HG02884 (cell line): Measurements from ENCODE around the gene NBAS.
"Not testable (repeated sequence)": the region's sequence is repeated elsewhere in the genome, so short reads cannot be mapped to it uniquely, and the experiment has no call there.

ENCODE experiments used
- ATAC-seq: cut with Tn5 transposase; IDR thresholded peaks from one replicate; pipeline ENCODE4 v1.9.1; 2021; ENCODE audit warnings: mild to moderate bottlenecking, moderate library complexity; ENCODE audit not compliant: unreplicated experiment

Gene NBAS

DNA sequence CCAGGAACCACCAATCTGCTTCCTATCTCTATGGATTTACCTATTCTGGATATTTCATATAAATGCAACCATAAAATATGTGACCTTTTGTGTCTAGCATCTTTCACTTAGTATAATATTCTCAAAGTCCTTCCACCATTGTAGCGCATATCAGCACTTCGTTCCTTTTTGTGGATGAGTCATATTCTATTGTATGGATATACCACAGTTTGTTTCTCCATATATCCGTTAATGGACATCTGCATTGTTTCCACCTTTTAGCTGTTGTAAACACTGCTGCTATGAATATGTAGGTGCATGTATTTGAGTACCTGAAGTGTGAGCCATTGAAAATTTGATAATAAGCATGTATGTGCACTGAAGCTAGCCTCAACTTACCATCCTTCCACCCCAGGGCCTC, 80.1 kb downstream of the NBAS start:
- ATAC-seq = no peak

DNA sequence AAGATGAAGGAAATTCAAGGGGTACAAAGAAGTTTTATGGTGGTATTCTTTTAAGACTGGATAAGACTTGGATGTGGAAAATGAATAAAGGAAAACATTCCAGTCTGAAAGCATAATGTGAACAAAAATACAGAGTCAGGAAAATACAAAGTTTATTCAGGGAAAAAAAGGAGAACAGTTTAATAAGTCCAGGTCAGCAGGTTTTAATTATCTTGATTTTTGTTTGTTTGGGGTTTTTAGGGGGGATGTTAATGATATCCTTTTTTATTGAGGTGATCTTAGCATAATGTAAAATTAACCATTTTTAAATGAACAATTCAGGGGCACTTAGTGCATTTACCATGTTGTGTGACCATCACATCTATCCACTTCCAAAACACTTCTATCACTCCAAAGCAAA, 80.6 kb downstream of the NBAS start:
- ATAC-seq = no peak

DNA sequence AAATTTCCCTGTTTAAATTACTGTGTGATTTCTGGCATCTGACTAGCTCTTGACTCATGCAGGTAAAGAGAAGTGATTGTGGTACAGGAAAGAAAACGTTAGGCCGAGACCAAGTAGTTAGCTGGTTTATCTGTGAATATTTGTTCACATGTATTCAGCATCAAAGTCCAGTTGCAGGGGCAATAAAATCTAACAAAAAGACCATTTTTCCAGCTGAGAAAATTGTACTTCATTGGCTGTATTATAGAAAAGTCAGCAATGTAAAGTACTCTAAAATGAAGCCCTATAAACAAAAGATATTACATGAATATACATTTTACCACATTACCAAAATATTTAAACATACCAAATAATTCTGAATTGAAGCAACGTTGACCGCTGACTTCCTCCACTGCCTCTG, 88.3 kb downstream of the NBAS start:
- no peak for ATAC-seq

DNA sequence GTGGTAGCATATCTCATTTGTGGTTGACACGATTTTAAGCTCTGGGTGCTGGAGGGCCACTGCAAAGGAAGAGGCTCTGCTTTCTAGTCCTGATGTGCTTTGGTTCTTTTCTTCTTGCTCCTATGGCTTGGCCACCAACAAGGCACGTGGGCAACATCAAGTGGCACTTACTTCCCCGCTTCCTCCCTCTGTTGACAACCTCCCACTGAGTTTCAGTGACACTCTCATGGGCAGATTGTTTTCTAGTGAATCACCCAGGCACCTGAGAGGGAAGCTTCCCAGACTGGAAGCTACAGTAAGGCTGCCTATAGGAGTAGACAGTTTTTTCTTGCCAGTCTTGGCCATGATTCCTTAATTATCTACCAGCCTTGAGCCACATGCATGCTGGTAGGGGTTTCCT, 89.0 kb downstream of the NBAS start:
- ATAC-seq = no peak

DNA sequence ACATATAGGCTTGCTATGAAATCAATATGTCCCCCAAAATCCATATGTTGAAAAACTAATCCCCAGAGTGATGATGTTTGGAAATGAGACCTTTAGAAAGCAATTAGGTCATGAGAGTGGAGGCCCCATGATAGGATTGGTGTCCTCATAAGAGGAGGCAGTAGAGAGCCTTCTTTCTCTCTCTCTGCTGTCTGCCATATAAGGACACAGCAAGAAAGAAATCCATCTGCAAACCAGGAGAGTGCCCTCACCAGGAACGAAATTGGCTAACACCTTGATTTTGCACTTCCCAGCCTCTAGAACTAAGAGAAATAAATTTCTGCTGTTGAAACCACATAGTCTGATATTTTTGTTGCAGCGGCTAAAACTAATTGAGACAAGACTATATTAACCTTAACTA, 89.5 kb downstream of the NBAS start:
- ATAC-seq = no peak

DNA sequence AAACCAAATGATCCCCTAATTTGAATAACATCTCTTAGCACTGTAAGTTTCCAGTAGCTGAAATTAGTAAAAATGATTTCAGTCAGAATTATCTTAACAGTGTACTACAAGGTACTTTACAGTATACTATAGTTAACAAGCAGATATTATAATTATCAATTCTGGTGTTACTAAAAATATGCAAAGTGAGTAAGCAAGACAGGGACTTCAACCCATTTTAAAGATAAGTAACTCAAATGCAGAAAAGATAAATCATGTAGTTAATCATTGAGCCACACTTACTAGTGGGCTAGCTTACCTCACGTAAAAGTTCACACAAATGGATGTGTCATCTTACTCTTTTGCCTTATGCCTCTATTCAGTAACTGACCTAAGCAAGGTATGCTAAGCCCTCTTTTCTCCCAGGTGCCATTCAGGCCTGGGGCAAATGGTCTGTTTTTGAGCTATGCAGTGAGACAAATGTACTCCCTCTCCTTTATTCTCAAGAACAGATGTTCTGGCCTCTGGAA, 101.0 kb downstream of the NBAS start:
- ATAC-seq = no peak

DNA sequence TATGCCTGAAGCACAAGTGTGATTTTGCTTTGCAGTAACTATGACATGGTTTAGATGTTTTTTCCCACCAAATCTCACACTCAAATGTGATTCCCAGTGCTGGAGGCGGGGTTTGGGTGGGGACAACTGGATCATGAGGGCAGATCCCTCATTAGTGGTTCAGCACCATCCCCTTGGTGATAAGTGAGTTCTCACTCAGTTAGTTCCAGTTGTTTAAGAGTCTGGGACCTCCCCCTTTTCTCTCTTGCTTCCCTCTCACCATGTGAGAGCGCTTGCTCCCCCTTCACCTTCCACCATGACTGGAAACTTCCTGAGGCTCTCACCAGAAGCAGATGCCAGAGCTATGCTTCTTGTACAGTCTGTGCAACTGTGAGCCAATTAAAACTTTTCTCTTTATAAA, 102.9 kb downstream of the NBAS start:
- ATAC-seq = no peak

DNA sequence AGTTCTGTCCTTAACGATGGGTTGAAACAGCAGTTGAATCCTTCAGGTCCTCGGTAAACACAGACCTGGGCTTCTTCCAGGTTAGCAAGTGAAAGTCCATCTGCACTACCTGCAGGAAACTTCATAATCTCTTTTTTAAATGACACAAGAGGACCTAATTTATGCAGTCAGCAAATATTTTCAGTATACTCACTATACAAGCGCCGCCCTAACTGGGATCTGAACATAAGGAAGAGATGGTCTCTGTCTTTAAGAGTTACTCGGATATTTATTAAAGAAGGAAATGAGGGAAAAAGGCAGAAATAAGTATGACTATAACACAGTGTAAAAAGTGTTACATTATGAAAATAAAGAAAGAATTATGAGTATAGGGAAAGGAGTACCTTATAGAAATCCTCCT, 103.3 kb downstream of the NBAS start:
- ATAC-seq = no peak

DNA sequence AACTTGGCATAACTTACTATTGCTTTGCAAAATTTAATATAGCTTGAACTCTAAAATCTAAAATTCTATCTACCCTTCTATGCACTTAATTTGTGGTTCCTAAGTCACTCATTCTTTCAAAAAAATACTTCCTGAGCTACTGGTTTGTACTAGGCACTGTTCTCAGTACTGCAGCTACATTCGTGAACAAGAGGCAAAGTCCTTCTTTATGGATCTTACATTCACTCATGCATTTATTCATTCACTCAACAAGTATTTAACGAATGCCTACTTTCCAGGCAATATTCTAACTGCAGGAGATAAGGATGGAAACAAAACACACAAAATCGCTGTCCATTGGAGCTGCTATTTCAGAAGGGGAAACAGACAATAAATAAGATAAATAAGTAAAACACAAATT, 104.8 kb downstream of the NBAS start:
- no peak for ATAC-seq

DNA sequence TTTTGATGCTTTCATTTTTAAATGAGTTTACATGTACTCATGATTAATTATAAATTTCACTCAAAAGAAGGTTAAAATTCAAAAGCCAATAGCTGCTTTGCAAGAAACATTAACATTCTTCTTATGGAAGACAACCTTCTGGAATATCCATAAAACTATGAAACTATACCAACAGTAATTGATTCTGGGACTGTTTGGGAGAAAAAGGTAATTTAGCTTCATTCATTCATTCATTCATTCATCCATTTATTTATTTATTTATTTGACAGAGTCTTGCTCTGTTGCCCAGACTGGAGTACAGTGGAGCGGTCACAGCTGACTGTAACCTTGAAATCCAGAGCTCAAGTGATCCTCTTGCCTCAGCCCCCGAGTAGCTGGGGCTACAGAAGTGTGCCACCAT, 110.3 kb downstream of the NBAS start:
- no peak for ATAC-seq

DNA sequence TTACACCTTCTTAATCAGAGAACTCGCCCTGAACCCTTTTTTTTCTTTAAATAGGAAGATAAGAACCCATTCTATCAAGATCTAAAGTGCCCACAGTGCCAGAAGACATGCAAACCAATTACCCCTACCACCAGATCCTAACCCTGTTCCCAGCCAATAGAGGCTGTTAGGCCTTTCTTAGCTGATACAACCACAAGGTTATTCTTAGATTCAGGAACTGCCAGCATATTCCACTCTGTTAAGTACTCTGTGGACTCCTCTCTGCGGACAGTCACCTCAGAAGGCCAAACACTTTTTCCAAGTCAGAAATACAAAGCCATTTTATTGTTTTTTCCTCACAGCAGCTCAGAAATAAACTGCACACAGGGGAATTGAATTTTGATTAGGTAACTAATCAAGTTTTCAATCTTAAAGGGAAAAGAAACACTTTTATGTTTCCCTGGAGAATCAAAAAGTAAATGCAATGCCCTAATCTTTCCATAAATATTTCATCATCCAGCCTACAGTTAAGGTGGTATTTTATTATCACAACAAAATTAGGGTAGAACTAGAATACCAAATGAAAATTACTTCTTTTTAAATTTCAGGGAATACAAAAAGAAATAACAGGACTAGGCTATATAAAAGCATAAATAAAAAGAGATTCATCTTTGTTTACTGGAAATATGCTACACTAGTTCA, 111.4 kb downstream of the NBAS start:
- ATAC-seq = no peak

DNA sequence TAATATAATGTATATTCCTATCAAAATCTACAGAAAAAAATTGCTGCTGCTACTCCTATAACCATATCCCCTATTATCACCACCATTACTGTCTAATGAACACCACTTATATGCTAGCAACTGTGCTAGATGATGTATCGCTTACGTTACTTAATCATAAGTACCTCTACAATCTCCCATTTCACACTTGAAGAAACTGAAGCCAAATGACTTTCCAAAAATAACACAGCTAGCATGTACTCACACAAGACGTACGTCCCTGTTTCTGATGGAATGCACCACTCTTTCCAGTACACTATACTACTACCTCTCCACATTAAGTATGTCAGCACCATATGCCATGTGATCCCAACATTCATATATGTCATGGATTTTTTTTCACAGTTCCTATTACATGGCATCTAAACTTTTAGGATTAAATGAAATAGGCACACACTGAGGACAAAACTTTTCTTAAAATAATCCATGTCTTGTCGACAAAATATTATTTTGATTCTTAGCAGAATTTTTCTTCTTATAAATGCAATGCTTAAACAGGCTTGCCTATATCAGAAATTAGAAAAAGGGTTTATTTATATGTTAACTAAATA, 112.8 kb downstream of the NBAS start:
- no peak for ATAC-seq

DNA sequence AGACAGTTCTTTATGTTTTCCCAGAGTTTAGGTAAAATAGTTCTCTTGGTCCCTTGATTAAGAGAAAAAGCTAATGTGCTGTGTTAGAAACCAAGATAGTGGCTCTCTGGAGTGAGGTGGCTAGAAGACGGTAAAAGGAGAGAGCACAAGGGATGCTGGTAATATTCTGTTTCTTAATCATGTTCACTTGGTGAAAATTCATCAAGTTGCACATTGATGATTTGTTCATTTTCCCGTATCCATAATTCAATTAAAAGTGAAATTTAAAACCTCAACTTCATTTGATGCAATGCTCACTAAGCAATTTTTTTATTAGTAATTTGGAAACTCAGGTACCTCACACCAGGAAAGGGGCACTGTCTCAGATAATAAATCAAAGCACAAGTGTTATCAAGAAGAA, 113.8 kb downstream of the NBAS start:
- ATAC-seq = no peak

DNA sequence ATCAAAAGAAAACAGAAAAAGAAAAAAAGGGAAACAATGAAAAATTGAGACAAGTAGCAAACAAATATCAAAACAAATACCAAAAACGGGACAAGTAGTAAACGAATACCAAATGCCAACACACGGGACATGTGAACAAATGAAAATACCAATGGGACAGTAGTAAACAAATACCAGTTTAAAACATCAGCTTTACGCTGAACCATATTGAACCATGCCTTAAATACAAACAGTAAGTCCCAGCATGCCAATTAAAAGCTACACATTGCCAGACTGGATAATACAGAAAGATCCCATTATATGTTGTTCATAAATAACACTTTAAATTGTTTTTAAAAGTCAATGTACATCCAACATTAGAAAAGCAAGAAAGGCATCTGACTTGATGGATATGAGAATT, 114.2 kb downstream of the NBAS start:
- no peak for ATAC-seq

DNA sequence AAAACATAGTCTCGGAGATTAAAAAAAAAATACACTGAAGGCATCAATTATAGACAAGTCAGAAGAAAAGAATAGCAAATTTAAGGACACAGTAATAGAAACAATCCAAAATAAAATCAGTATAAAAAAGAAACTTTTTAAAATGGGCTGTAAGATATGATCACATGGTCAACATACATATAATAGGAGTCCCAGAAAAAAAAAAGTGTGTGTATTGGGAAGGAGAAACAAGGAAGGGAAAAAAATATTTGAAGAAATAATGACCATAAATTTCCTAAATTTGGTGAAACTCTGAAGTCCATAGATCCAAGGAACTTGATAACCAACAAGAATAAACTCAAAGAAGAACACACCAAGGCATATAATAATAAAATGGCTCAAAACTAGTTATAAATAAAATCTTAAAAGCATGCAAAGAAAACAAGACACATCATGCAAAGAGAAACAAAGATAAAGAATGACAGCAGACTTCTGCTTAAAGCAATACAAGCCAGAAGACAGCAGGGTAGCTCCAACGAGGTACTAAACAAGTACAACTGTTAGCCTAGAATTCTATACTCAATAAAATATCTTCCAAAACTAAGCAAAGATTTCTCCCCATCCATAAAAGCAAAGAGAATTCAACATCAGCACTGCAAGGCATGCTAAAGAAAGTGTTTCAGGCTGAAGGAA, 115.1 kb downstream of the NBAS start:
- no peak for ATAC-seq

DNA sequence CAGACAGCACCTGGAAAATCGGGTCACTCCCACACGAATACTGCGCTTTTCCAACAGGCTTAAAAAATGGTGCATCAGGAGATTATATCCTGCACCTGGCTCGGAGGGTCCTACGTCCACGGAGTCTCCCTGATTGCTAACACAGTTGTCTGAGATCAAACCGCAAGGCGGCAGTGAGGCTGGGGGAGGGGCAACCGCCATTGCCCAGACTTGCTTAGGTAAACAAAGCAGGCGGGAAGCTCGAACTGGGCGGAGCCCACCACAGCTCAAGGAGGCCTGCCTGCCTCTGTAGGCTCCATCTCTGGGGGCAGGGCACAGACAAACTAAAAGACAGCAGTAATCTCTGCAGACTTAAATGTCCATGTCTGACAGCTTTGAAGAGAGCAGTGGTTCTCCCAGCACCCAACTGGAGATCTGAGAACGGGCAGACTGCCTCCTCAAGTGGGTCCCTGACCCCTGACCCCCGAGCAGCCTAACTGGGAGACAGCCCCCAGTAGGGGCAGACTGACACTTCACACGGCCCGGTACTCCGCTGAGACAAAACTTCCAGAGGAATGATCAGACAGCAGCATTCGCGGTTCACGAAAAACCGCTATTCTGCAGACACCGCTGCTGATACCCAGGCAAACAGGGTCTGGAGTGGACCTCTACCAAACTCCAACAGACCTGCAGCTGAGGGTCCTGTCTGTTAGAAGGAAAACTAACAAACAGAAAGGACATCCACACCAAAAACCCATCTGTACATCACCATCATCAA, 121.2 kb downstream of the NBAS start:
- ATAC-seq = not testable (repeated sequence)

DNA sequence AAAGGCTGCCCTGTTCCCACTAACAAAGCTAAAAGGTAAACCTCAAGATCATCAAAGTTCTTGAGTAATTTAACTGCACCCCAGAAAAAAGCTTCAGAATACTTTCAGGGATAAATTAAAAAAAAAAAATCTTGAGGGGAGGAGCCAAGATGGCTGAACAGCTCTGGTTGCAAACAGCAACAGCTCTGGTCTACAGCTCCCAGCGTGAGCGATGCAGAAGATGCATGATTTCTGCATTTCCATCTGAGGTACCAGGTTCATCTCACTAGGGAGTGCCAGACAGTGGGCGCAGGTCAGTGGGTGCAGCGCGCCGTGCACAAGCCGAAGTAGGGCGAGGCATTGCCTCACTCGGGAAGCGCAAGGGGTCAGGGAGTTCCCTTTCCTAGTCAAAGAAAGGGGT, 121.8 kb downstream of the NBAS start:
- not testable (repeated sequence) for ATAC-seq

DNA sequence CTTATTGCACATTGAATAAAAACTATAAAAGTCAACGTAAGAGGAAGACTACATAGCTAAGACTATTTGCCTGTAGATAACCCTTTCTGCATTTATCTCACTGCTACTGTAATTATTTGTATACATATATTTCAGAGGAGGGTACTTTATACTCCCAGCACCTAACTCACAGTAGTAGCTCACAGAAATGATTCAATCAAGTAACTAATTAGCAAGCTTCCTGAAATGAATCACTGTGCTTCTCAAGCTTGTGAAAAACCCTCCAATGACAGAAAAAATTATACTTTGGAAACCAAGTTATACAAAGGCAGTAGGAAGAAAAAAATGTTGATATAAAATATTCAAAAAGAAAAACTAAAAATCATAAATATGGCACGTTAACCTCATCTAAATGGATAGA, 124.9 kb downstream of the NBAS start:
- ATAC-seq = no peak

DNA sequence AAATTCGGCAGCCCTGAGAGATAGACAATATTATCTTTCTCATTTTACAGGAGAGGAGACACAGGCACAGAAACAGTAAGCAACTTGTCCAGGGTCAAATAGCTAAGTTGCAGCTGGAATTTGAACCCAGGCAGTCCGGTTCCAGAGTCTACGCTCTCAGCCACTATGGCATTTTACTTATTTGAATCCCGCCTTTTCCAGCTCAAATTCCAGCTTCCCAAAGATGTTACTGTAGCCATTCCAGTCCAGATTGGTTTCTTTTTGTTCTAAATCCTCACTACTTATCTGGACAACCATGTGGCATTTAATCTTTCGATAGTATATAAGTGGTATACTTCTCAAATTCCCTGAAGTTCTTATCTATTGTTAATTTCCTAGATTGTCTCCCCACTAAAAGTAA, 125.7 kb downstream of the NBAS start:
- no peak for ATAC-seq

DNA sequence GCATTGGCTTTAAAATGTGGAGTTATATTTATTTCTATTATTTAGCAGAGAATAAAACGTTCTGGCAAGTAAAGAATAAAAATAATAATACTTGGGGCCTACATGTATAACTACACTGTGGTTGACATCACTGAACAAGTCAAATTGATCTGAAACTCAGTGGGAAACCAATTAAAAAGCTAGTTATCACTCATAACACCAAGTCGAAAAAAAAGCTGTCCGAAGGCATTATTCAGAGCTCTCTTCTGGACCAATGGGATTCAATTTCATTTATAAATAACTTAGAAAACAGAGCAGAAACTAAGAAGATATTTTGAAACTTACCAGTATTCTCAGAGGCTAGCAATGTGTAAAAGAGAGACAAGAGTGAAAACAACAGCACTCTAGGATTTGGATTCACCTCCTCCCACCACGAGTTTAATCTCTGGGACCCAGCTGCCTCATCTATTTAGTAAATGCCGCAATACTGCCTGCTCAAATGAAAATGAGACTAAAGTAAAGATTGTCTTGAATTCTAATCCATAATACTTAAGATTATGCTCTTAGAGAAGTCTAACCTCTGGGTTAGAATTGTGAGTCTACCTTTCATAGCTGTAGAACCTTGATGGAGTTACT, 128.4 kb downstream of the NBAS start:
- no peak for ATAC-seq

DNA sequence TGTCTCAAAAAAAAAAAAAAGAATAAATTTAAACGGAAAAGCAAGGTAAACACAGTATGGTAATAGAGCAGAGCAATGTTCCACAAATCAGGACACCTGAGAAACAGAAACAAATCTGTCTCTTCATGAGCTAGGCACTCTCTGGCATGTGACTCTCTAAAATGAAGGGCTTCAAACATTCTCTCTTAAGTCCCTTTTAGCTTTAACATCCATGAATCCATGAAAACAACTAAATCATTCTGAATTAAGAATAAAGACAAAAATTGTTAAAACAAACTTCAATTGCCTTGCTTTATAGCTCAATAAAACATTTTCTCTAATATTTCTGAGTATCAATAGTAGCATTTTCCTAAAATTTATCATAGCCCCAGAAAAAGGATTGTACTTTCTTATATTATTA, 132.1 kb downstream of the NBAS start:
- no peak for ATAC-seq
